Skeletal muscle satellite cell (primary cell): Measurements from ENCODE around the gene RPL32. TPM values are rescaled to one million over a fixed set of nuclear protein-coding genes. Genes with fewer than 3 reads are reported as not detected.
"Not testable (repeated sequence)": the region's sequence is repeated elsewhere in the genome, so short reads cannot be mapped to it uniquely, and the experiment has no call there.

Source experiments
- H3K27me3 ChIP-seq: 2 replicates; pipeline ENCODE4 v1.7.0; 2013; ENCODE audit warnings: low read length; ENCODE audit not compliant: control insufficient read depth, insufficient read depth
- H3K36me3 ChIP-seq: 2 replicates; pipeline ENCODE4 v1.7.0; 2013; ENCODE audit warnings: mild to moderate bottlenecking, control low read depth, low read length; ENCODE audit not compliant: insufficient read depth
- H3K4me1 ChIP-seq: 2 replicates; pipeline ENCODE4 v1.7.0; 2013; ENCODE audit warnings: low read length; ENCODE audit not compliant: control insufficient read depth, insufficient read depth
- H3K4me2 ChIP-seq: 2 replicates; pipeline ENCODE4 v1.7.0; 2013; ENCODE audit warnings: mild to moderate bottlenecking, low read length
- H3K4me3 ChIP-seq: 2 replicates; pipeline ENCODE4 v1.7.0; 2013; ENCODE audit warnings: low read length
- H3K9ac ChIP-seq: 2 replicates; pipeline ENCODE4 v1.7.0; 2013; ENCODE audit warnings: mild to moderate bottlenecking, low read depth, low read length, moderate library complexity
- H3K9me3 ChIP-seq: replicated peaks from 2 replicates; pipeline ENCODE4 v1.7.0; 2013; ENCODE audit warnings: mild to moderate bottlenecking, control low read depth, low read length
- total RNA-seq: library from RNA; depleted of rRNA; stranded (reverse); fragments of >200 nt; gene quantifications from 2 replicates; pipeline ENCODE4 v1.2.3, GENCODE V29; 2012; rRNA removed

Gene RPL32
- total RNA-seq: 393 and 800 TPM in 2 replicates

DNA sequence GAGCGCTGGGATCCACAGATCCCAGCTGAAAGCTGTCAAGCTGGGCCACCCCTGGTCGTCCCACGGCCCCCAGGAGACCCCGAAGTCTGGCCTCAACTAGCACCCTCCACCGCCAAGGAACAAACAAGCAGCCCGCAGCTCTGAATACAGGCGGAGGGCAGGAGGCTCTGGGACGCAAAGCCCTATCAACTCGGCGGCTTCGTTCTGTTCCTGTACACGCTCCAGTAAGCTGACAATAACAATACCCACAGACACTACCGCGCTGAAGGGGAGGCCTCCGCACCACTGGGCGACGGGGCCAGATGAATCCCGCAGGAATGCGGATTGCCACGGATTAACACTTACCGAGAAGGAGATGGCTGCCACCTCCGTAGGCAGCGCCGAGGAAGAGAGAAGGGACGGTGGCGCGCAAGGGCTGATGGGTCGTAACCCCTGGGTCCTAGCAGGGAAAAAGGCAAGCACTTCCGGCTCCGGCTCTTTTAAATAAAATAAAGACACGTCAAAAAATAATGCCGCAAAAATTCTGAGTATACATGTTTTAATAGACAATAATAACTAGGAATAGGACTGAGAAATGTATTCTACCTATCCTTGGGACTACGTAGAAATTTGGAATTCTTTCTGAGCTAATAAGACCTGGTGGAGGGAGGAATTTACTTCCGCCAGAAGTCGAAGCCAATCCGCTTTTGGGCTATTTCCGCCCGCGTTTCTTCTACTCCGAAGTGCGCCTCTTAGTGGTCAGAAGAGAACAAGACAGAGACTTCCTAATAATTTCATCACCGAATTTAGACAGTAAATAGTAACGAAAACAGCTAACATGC is at the start of gene RPL32:
RPL32 (minus strand) TSS at position 417 of the 821 bp plus-strand sequence. CDS start 1,328 bp downstream, outside the sequence.
- H3K4me3 ChIP-seq: peak within 1 kb of the TSS; percentile 95
- peak within 1 kb of the TSS; percentile 98 for H3K9ac ChIP-seq
- peaks cover 45% of the 10 kb centered on the region for H3K36me3 ChIP-seq
- H3K4me2 ChIP-seq: peak within 1 kb of the TSS; percentile 96
- H3K4me1 ChIP-seq: peaks cover 33% of the 10 kb centered on the region
- no peaks in the 10 kb centered on the region for H3K27me3 ChIP-seq
- no peaks in the 10 kb centered on the region for H3K9me3 ChIP-seq

DNA sequence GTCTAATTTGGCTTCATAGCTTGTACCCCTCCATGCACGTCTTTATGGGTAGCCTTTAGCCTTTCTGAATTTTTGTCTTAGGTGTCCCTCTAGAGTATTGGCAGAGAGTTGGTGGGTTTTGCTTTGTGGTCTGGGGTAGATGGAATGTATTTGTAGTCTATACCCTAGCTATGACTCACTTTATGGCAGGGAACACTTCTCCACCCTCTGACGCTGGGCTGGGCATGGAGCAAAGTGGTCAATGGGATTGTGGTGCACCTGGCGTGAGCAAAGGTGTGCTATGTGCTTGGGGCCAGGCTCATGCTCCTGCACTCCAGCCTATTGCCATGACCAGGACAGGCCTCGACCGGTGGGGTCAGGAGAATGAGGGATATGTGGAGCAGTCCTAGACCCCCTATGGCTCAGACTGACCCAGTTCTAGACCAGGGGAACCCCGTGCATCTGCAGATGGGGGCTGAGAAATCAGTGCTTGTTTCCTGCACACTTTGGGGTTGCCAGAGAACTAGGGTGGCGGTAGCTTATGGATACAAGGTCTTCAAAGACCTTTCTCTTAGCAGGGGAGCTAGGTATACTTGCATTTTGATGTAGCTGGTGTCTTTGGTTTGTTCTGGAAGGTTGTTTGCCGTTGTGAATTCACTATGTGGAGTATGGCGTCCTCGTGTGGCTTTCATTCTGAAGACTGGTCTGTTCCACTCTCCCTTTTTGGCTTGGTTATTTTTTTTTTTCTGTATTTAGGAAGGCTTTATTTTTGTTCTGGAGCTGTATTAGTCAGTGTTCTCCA is 49.4 kb upstream of the RPL32 start:
- H3K4me3 ChIP-seq: no peak overlapping the region
- no peaks in the 10 kb centered on the region for H3K36me3 ChIP-seq
- H3K4me2 ChIP-seq: no peak overlapping the region
- H3K4me1 ChIP-seq: peaks cover 8% of the 10 kb centered on the region
- H3K9me3 ChIP-seq: no peaks in the 10 kb centered on the region
- H3K27me3 ChIP-seq: peaks cover 43% of the 10 kb centered on the region
- no peak overlapping the region for H3K9ac ChIP-seq

DNA sequence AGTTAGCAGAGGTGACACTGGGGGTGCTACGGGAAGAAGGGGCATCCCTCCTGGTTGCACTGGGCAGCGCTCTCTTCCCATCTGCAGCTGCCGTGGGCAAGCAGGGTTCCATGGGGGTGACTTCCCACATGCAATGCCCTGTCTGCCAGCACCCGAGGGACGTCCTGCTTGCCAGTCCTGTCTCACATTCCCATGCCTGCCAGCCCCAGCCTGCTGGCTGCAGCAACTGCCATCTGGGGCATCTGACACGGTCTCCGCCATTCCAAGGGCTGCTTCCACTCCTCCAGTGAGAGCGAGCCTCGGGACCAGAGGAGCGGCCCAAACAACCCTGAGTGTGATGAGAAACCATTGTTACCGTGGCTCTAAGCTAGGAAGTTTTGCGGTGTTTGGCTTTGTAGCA is 45.4 kb upstream of the RPL32 start:
- Histone ChIP-seq H3K4me1 (peaks cover 13% of the 10 kb centered on the region), H3K4me3 (no peak overlapping the region), H3K36me3 (no peaks in the 10 kb centered on the region), H3K27me3 (peaks cover 40% of the 10 kb centered on the region), H3K9ac (no peak overlapping the region), H3K9me3 (no peaks in the 10 kb centered on the region), H3K4me2 (peak overlapping the region; percentile 30)

DNA sequence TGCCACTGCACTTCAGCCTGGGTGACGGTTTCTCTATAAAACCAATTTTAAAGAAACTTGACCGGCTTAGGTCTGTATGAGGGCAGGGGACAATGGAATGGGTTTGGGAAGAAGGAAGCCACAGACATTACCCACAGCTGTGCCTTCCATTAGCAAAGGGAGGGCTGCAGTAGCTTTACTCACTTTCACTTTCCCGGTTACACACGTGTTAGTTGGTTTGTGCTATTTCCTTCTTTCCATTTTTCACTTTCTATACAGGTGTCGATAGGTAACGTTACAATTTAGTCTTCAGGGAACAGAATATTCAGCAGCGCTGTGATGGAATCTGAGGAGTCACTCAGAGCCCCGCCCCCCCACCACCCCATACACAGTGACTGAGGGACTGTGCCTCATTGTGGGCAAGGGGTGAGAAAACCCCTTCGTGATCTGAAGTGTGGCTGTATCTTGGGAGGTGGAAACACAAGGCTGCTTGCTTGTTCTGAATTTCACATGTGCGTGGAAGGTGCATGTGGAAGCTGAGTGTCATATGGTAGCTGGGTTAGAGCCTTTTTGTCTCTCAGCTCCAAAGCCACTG is 44.8 kb upstream of the RPL32 start:
- Histone ChIP-seq H3K27me3 (peaks cover 40% of the 10 kb centered on the region), H3K4me1 (peaks cover 11% of the 10 kb centered on the region), H3K4me3 (no peak overlapping the region), H3K9me3 (no peaks in the 10 kb centered on the region), H3K9ac (no peak overlapping the region), H3K36me3 (no peaks in the 10 kb centered on the region), H3K4me2 (peak overlapping the region; percentile 30)

DNA sequence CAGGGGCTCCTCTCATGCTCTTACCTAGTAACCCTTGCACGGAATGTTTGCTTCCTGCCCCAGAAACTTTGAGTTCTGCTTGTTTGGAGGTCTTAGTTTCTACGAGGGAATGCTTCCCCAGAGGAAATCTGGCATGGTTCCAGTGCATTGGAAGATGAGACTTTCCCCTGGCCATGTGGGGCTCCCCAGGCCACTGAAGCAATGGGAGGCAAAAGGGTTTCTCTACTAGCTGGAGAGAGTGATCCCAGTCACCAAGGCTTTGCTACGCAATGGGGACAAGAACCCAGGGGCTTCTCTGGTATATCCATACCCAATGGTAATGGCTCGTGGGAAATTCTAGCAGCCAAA is 44.2 kb upstream of the RPL32 start:
- Histone ChIP-seq H3K4me2 (no peak overlapping the region), H3K4me3 (no peak overlapping the region), H3K9ac (no peak overlapping the region), H3K9me3 (no peaks in the 10 kb centered on the region), H3K4me1 (peaks cover 11% of the 10 kb centered on the region), H3K36me3 (no peaks in the 10 kb centered on the region), H3K27me3 (peaks cover 36% of the 10 kb centered on the region)

DNA sequence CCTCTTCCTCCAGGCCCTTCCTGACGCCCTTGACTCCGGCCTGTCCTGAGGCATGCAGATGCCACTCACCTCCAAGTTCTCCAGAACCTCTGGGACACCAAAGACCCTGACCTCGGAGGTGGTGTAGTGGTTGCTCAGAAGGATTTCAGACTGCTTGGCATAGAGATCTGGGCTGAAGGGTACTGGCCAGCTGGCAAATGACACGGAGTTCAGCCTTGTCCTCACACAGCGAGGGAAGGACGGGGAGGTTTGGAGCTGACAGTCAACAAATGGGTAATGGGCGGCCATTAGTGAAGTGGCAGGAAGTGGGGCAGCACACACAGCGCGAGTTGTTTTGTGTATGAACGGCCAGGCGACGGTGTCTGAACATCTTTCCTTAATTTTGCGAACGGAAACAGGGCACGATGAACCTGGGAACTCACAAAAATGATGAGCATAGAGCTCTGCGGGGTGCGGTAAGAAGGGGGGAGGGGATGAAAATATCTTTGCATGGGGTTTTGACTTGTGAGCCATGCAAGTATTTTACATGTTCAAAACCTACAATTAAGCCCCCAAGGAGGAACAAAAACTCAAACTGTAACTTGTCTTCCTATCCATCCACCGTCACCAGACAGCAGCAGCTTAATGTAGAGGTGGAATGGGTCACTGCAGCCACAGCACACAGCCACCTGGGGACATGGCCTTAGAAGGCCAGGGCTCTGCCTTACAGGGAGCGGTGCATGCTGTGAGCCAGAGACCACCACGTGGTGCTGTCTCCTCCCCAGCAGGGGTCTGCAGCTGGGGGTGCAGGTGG is 43.6 kb upstream of the RPL32 start:
- Histone ChIP-seq H3K4me1 (peaks cover 11% of the 10 kb centered on the region), H3K4me3 (no peak overlapping the region), H3K27me3 (peaks cover 30% of the 10 kb centered on the region), H3K9me3 (no peaks in the 10 kb centered on the region), H3K36me3 (no peaks in the 10 kb centered on the region), H3K4me2 (no peak overlapping the region), H3K9ac (no peak overlapping the region)

DNA sequence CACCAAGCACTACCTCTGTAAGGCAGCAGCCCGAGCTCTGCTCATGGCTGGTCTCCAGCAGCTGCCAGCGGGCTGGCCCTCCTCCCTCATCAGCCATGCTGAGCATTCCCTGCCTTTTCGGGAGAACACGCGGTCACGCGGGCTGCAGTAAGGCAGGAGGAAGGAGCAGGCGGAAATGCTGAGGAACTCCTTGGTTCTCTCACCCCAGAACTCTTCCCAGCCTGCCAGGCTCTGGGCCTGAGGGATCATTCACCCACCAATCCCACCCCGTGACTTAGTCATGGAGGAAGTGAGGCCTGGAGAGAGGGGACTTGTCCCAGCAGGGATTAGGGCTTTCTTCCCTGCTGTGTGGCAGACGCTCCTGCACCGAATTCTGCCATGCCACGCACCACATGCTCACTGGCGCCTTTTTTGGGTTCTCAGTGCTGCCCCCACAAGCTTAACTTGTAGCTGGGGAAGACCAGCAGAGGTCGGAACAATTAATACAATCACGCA is 42.9 kb upstream of the RPL32 start:
- Histone ChIP-seq H3K9ac (no peak overlapping the region), H3K4me1 (peaks cover 11% of the 10 kb centered on the region), H3K4me2 (peak overlapping the region; percentile 51), H3K36me3 (no peaks in the 10 kb centered on the region), H3K4me3 (no peak overlapping the region), H3K9me3 (no peaks in the 10 kb centered on the region), H3K27me3 (peaks cover 30% of the 10 kb centered on the region)

DNA sequence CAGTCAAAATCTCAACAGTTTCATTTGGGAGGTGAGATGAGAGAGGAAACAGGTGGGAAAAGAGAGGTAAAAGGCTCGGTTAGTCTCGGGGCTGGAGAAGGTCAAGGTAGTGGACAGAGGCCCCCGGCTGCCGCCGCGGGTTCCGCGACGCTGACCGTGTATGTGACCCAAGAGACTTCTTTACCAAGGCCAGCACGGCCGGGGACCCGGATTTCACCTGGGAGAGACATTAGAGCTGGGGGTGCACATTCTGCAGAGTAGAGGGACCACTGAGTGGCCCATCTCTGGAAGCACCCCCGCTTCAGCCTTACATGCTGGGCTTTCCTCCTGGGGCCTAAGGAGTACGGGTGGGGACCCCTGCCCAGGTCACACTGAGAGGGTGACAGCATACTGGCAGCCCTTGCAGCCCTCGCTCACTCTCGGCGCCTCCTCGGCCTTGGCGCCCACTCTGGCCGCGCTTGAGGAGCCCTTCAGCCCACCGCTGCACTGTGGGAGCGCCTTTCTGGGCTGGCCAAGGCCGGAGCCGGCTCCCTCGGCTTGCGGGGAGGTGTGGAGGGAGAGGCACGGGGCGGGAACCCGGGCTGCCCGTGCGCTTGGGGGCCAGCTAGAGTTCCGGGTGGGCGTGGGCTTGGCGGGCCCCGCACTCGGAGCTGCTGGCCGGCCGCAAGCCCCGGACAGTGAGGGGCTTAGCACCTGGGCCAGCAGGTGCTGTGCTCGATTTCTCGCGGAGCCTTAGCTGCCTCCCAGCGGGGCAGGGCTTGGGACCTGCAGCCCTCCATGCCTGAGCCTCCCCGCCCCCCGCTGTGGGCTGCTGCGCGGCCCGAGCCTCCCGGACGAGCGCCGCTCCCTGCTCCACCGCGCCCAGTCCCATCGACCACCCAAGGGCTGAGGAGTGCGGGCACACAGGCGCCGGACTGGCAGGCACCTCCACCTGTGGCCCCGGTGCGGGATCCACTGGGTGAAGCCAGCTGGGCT is 41.3 kb upstream of the RPL32 start:
- Histone ChIP-seq H3K4me2 (no peak overlapping the region), H3K4me3 (no peak overlapping the region), H3K9me3 (no peaks in the 10 kb centered on the region), H3K9ac (no peak overlapping the region), H3K4me1 (peaks cover 11% of the 10 kb centered on the region), H3K36me3 (no peaks in the 10 kb centered on the region), H3K27me3 (peaks cover 25% of the 10 kb centered on the region)

DNA sequence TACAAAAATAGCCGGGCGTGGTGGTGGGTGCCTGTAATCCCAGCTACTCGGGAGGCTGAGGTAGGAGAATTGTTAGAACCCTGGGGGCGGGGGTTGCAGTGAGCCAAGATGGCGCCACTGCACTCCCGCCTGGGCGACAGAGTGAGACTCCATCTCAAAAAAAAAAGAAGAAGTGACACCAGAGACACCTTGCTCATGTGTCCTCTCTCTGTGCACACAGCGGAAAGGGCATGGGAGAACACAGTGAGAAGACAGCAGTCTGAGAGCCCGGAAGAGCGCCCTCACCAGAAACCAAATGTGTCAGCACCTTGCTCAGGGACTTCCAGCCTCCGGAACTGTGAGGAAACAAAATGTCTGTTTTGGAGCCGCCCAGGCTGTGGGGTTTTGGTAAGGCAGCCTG is 40.5 kb upstream of the RPL32 start:
- H3K36me3 ChIP-seq, H3K9me3 ChIP-seq, H3K9ac ChIP-seq, H3K4me3 ChIP-seq, H3K4me2 ChIP-seq: not testable (repeated sequence)
- Histone ChIP-seq H3K4me1 (peaks cover 11% of the 10 kb centered on the region), H3K27me3 (peaks cover 19% of the 10 kb centered on the region)

DNA sequence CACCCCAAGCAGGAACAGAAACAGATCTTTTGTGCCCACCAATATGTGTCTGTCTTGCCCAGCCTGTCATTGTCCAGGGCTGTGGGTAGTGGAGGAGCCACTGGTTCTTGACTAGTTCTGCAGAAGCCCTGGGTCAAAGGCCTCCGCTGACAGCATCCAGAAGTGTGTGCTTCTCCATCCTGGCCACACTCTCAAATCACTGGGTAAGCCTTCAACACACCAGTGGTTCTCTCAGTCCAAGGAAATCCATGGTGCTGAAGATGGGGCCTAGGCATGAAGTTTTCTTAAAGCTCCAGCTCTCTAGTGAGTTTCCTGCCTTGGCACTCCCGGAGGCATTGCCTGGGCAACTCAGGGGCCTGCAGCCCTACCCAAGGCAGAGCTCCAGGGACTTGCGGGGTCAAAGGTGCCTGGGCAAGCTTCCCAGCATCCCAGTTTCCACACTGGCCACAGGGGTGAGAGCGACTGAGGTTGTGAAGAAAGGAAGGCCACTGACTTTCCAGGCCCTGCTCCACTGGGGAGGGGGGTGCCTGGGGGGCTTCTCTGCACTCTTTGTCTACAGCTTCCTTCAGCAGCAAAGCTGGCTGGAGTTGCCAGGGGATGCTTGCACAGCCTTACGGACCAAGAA is 37.9 kb upstream of the RPL32 start:
- H3K36me3 ChIP-seq: no peaks in the 10 kb centered on the region
- peaks cover 4% of the 10 kb centered on the region for H3K27me3 ChIP-seq
- no peak overlapping the region for H3K4me2 ChIP-seq
- H3K4me3 ChIP-seq: no peak overlapping the region
- H3K9ac ChIP-seq: no peak overlapping the region
- H3K4me1 ChIP-seq: peaks cover 5% of the 10 kb centered on the region
- H3K9me3 ChIP-seq: no peaks in the 10 kb centered on the region
